ENCODE measurements around the gene ITSN2.

The ITSN2 gene

DNA sequence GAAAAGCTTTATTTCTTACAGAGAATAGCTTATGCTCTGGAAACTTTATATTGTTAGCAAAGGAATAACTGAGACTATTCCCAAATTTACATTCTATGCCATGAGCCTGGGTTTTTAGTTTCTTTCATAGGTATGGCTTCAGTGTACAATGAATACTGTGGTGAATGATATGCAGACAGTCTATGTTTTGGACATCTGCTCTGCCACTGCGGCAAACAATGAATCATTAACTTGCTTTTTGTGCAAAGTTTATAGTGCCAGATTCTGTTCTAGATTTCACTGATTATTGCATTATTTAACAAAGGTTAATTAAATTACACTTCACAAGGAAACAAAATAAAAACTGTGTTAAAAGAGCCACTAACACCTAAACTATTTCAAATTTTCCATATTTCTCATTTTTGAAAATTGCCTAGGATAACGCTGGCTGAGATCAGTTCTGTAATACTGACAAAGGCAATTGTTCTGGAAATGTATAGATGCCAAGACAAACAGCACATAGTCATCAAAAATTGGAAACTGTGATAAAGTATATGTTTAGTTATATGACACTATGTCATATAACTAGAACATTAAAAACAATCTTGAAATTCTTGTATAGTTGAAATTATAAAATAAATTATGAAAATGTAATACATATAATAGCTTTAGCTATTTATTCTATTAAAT, 74.7 kb downstream of the ITSN2 start:
- DNase-seq (ENCODE audit: low read depth): no peak
- TF ChIP-seq, protein P1, sequence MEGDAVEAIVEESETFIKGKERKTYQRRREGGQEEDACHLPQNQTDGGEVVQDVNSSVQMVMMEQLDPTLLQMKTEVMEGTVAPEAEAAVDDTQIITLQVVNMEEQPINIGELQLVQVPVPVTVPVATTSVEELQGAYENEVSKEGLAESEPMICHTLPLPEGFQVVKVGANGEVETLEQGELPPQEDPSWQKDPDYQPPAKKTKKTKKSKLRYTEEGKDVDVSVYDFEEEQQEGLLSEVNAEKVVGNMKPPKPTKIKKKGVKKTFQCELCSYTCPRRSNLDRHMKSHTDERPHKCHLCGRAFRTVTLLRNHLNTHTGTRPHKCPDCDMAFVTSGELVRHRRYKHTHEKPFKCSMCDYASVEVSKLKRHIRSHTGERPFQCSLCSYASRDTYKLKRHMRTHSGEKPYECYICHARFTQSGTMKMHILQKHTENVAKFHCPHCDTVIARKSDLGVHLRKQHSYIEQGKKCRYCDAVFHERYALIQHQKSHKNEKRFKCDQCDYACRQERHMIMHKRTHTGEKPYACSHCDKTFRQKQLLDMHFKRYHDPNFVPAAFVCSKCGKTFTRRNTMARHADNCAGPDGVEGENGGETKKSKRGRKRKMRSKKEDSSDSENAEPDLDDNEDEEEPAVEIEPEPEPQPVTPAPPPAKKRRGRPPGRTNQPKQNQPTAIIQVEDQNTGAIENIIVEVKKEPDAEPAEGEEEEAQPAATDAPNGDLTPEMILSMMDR (IDR thresholded peaks at IDR 0.05; ENCODE audit: low read length, missing control alignments): no peak
- H3K4me3 ChIP-seq (replicated peaks; ENCODE audit: low read depth, low read length): no peak overlapping the region

DNA sequence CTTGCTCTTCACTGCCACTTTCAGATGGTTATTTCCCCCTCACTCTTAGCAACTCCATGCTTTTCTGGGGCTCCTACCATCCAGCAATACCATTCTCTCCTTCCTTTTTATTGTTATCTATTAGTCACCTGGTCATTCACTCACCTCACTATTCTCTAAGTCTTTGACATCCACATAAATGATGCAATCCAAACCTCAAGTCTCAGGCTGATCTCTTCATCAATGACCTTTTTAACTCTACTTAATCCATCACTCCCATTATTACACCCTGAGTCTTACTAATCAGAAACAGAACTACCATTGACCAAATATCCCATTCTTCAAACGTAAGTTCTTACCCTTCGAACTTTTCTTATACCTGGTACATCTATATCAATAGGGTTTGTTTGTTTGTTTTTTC, 79.7 kb downstream of the ITSN2 start:
- H3K4me3 ChIP-seq (replicated peaks; ENCODE audit: low read depth, low read length): no peak overlapping the region
- TF ChIP-seq, protein P1 (IDR thresholded peaks at IDR 0.05; ENCODE audit: low read length, missing control alignments): no peak
- DNase-seq (ENCODE audit: low read depth): no peak

DNA sequence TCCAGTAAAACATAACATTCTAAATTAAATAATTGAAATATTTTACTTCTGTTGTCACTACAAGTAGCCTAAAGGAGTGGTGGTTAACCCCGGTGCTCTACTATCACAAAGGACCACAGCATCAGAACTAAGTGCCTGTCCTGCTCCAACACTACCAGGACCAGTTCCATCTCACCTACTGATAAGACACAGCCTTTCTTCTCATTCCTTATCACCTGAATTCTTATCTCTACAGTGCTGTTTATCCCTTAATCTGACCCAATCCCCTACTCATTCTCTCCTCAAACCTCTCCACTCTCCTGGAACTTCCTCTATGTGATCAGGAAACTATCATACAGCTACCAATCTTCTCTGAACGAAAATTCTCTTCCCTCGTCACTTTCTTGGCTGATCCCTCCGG, 80.2 kb downstream of the ITSN2 start:
- H3K4me3 ChIP-seq (replicated peaks; ENCODE audit: low read depth, low read length): no peak overlapping the region
- TF ChIP-seq, protein P1 (IDR thresholded peaks at IDR 0.05; ENCODE audit: low read length, missing control alignments): no peak
- DNase-seq (ENCODE audit: low read depth): no peak

DNA sequence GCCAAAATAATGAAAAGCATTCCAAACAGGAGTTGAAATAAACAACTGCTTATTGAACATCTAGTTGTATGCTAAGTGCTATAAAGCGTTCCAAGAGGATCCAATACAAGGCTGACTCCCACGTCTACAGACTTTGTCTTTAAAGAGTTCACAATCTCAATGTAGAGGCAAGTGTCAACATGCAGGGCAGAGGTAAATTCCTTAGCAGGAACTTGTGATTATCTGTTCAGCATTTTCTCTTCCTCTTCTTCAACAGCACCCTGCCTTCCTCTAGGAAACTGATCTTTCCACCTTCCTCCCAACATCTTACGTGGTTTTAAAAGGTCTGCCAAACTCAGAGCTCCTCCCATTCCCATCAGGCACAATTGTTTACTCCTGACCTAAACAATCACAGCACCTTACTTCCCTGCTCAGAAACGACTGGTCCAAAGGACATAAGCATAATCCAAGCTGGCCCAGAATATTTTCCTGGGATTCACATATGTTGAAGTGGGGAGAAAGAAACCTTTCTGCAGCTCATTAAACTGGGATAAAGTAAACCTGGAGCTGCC, 83.9 kb downstream of the ITSN2 start:
- TF ChIP-seq, protein P1 (IDR thresholded peaks at IDR 0.05; ENCODE audit: low read length, missing control alignments): no peak
- no peak for DNase-seq (ENCODE audit: low read depth)
- no peak overlapping the region for H3K4me3 ChIP-seq (replicated peaks; ENCODE audit: low read depth, low read length)

DNA sequence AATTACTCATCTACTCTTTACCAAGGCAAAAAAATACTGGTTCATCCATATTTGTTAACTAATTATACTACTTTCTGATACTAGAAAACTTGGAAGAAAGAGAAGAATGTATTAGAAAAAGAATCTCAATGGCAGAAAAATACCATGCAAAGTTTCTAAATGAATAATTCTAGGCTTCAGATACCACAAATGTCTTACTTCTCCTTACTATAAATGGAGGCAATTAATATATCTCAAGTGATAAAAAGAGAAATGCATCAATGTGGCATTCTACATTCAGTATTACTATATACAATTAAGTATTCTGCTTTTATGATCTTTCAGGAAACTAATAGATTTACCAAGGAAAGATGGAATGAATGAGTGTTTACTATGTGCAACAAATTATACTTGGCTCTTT, 85.5 kb downstream of the ITSN2 start:
- TF ChIP-seq, protein P1 (IDR thresholded peaks at IDR 0.05; ENCODE audit: low read length, missing control alignments): no peak
- no peak overlapping the region for H3K4me3 ChIP-seq (replicated peaks; ENCODE audit: low read depth, low read length)
- no peak for DNase-seq (ENCODE audit: low read depth)

DNA sequence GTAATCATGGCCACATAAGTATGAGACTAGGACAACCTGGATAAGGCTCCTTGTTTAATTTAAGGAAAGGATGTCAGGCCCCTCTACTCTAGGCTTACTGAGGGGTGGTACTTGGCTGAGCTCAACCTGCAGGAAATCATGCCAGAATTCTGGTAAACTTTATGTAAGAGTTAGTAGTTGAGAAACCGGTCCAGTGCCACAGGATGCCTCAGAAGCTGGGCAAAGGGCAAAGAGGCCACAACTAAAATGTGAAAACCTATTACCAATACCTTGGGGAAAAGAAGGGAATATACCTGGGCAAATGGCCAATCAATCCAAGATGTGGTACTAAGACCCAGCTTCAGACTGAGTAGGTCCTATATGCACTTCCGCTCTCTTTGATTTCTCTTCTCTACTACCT, 86.7 kb downstream of the ITSN2 start:
- no peak overlapping the region for H3K4me3 ChIP-seq (replicated peaks; ENCODE audit: low read depth, low read length)
- no peak for DNase-seq (ENCODE audit: low read depth)
- TF ChIP-seq, protein P1 (IDR thresholded peaks at IDR 0.05; ENCODE audit: low read length, missing control alignments): no peak

DNA sequence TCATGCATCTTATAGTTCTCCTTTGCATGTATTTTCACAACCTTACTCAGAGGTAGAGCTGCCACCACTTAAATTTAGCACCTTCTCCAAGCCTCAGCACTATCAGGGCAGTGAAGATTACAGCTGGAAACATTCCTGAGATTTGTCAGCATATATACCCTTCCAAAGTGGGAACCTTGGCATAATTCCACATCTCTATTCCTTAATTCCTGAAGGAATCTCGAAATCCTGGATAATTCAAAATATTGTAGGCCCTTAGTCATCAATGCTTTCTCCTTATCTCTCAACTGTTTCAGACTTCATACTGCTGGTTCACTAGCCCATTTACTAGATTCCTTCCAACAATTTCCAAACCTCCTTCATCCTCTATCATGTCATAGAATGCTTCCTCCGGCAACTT, 87.4 kb downstream of the ITSN2 start:
- H3K4me3 ChIP-seq (replicated peaks; ENCODE audit: low read depth, low read length): no peak overlapping the region
- TF ChIP-seq, protein P1 (IDR thresholded peaks at IDR 0.05; ENCODE audit: low read length, missing control alignments): no peak

More for the DNA sequence above, 87.4 kb downstream of the ITSN2 start:
- peak; percentile 56 for DNase-seq (ENCODE audit: low read depth)
